Stimulated activated naive CD8-positive, alpha-beta T cell treated with anti-CD3 and anti-CD28 coated beads, Interleukin-15, Interleukin-2, amounts not matched to agents 100 ng/mL and 50 ng/mL, for 24 hours (primary cell): ENCODE measurements around the gene GPR183.
A peak's percentile ranks its signal among the peaks of the same experiment; 100 is the strongest.

Experiments used
- H3K27ac Mint-ChIP-seq: one replicate; pipeline ENCODE4 v1.8.0; 2021; ENCODE audit warnings: mild to moderate bottlenecking, mixed read lengths
- H3K27me3 Mint-ChIP-seq: one replicate; pipeline ENCODE4 v1.8.0; 2021; ENCODE audit warnings: mixed read lengths
- H3K36me3 Mint-ChIP-seq: one replicate; pipeline ENCODE4 v1.8.0; 2021; ENCODE audit warnings: low read depth, mixed read lengths
- H3K4me1 Mint-ChIP-seq: one replicate; pipeline ENCODE4 v1.8.0; 2021; ENCODE audit warnings: low read depth, mixed read lengths
- H3K4me3 Mint-ChIP-seq: one replicate; pipeline ENCODE4 v1.8.0; 2021; ENCODE audit warnings: mild to moderate bottlenecking, mixed read lengths
- H3K9me3 Mint-ChIP-seq: one replicate; pipeline ENCODE4 v1.8.0; 2021; ENCODE audit warnings: mixed read lengths

Gene GPR183

DNA sequence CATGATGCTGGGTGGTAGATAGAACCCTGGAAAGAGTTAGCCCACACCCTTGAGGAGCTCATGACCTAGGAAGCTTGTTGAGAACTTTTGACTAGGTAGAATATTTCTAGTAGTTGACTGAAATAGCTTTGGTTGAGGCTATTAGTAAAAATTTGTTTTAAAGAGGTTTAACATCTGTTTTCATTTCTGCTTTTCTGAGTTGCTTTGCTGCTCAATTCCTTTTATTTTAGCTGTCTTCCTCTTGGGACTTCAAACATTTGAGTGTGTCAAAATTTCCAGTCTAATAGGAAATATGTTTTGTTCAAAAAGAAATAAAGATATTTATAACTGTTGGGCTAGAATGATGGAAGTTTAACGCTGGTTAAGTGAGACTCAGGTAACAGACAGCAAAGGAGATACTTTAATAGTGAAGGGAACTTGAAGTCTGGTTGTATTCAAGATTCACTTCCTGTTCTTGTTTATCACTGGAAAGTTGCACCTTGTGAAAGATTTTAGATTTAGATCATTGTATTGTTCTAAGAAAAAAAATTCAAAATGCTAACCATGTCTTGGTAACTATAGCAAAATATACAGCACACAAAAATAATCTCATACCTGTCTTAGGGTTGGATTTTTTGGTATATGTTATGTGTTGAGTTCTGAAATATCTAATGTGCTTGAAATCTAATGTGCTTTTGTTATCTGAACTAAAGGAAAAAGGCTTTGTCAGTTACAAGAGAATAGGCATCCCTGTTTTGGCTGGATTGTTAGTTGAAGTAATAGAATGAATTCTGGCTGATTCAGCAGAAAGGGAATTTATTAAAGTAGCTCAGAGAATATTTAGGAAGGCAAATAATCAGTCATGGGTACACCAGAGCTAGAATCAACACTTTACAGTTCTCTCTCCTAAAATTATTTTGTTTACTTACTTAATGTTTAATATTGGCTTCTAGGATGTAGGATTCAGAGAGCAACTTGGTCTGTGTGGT lies 24.7 kb downstream of the GPR183 start:
- no peaks in the 10 kb centered on the region for H3K27me3 Mint-ChIP-seq

DNA sequence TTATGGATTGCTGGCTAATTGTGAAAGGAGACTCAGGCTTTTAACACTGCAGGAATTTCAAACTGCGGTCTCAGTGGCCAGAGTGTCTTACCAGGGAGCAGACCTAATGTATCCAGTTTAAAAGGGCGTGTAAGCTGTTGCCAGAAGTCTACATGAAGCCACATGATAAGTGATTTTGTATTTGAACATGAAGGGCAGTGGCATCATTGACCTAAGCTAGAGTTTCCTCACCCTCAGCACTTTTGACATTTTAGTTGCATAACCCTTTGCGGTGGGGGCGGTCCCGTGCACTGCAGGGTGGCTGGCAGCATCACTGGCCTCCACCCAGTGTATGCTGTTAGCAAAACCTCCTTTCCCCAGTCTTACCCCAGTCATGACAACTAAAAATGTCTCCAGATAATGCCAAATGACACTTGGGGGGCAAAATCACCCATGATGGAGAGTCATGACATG lies 25.4 kb downstream of the GPR183 start:
- Mint-ChIP-seq H3K27ac (peak overlapping the region; percentile 74), H3K4me1 (peaks cover 98% of the 10 kb centered on the region), H3K4me3 (no peak overlapping the region), H3K36me3 (peaks cover 39% of the 10 kb centered on the region), H3K27me3 (no peaks in the 10 kb centered on the region), H3K9me3 (no peaks in the 10 kb centered on the region)

More for the DNA sequence above, 24.7 kb downstream of the GPR183 start:
- peaks cover 38% of the 10 kb centered on the region for H3K36me3 Mint-ChIP-seq
- H3K9me3 Mint-ChIP-seq: no peaks in the 10 kb centered on the region
- H3K27ac Mint-ChIP-seq: peak overlapping the region; percentile 74
- peaks cover 99% of the 10 kb centered on the region for H3K4me1 Mint-ChIP-seq
- H3K4me3 Mint-ChIP-seq: peak overlapping the region; percentile 42

DNA sequence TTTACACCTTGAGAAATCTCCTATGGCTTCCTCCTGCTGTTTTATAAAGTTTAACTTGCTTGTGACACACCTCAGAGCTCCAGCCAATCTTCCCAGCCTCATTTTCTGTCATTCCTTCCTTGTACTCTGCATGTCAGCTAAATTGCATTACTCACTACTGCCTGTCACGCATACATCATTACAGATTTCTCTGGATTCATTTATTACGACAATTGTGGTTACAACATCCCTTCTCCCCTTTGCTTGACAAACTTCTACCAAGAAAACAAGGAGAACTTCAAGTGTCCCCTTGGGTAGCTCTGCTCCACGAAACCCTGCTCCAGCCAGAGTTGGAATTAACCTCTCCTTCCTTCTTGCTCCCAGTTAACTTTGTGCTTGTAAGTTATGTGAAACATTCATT lies 27.0 kb downstream of the GPR183 start:
- Mint-ChIP-seq H3K4me1 (peaks cover 99% of the 10 kb centered on the region), H3K4me3 (no peak overlapping the region), H3K27me3 (no peaks in the 10 kb centered on the region), H3K27ac (no peak overlapping the region), H3K36me3 (peaks cover 45% of the 10 kb centered on the region), H3K9me3 (no peaks in the 10 kb centered on the region)

DNA sequence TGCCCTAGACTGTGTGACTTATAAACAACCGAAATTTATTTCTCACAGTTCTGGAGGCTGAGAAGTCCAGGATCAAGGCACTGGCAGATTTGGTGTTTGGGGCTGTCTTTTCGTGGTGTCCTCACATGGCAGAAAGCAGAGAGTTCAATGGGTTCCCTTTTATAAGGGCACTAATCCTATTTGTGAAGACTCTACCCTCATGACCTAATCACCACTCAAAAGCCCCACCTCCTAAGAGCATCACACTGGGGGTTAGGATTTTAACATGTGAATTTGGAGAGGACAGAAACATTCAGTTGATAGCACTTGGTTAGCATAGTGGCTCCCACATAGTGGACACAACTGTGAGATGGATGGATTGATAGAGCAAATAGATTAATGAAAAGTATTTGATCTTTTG lies 27.6 kb downstream of the GPR183 start:
- Mint-ChIP-seq H3K36me3 (peaks cover 45% of the 10 kb centered on the region), H3K9me3 (no peaks in the 10 kb centered on the region), H3K4me3 (no peak overlapping the region), H3K27ac (peak overlapping the region; percentile 21), H3K4me1 (peaks cover 99% of the 10 kb centered on the region), H3K27me3 (no peaks in the 10 kb centered on the region)

DNA sequence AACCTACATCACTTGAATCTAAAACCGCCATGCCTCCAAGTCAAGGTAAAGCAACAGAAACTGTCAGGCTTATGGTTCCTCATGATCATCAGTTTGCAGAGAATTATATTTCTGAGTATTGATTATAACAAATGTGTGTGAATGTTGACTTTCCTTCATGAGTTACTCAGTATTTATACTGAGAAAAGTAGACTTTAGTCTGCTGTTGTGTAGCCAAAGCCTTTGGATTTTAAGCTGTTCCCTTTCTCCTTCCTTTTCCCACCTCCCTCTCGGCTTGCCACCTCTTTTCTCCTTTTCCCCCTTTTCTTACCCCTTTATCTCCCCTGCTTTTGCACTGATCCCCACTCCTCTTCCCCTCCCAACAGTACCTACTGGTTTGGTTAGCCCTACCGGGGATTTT lies 28.4 kb downstream of the GPR183 start:
- Mint-ChIP-seq H3K27ac (no peak overlapping the region), H3K4me1 (peaks cover 99% of the 10 kb centered on the region), H3K36me3 (peaks cover 49% of the 10 kb centered on the region), H3K27me3 (no peaks in the 10 kb centered on the region), H3K9me3 (no peaks in the 10 kb centered on the region), H3K4me3 (peak overlapping the region; percentile 11)

DNA sequence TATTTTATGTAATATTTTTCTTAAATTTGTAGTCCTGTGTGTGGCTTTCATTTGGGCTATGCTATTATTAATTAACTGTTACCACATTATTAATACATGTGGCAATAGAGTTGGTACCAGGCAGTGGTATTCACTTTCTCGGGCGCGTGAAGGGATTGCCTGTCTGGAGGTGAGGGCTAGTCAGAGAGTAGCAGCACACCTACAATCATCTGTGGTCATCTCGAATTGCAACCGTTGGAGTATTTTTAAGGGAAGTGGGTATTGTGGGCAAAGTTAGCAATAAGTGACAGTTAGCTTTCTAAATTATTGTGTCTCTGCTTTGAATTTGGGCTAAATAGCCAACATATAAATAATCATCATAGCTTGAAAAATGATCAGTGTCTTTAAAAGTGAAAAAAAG lies 29.0 kb downstream of the GPR183 start:
- no peaks in the 10 kb centered on the region for H3K9me3 Mint-ChIP-seq
- H3K27ac Mint-ChIP-seq: no peak overlapping the region
- H3K27me3 Mint-ChIP-seq: no peaks in the 10 kb centered on the region
- H3K4me1 Mint-ChIP-seq: peaks cover 99% of the 10 kb centered on the region
- peaks cover 55% of the 10 kb centered on the region for H3K36me3 Mint-ChIP-seq
- no peak overlapping the region for H3K4me3 Mint-ChIP-seq

DNA sequence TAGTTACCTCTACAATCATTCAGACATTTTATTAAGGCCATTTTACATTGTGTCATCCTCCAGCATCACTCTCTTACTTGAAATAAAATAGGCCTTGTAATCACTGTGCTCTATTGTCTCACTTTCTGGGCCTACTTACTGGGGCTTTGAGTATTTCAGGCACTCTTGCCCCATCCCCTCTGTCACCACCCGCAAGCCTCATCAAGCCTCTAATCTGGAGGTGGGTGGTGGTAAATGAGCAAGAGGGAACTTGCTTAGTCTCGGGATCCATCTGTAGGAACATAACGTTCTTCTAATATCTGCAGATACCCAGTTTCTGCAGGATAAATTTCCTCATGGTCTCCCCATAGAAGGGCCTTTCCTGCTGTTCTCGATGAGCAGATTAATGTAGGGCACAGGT lies 29.6 kb downstream of the GPR183 start:
- Mint-ChIP-seq H3K4me1 (peaks cover 99% of the 10 kb centered on the region), H3K4me3 (no peak overlapping the region), H3K36me3 (peaks cover 61% of the 10 kb centered on the region), H3K9me3 (no peaks in the 10 kb centered on the region), H3K27me3 (no peaks in the 10 kb centered on the region), H3K27ac (no peak overlapping the region)

DNA sequence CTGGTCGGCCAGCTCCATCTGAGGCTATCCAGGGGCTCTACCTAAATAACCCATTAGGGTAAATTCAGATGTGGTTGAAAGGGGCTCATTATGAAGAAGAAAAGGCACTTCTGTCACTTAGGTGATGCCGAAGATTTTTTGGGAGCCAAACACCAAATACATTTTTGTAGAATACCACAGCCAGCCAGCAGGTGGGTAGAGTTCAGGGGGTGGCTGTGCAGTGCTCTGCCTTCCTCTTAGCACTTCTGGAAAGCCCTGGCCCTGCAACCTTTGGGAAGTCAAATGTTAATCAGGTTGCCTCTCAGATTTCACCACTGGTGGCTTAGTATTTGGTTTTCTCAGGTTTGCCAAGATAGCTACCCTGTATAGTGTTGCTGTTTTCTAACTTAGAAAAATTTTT lies 30.5 kb downstream of the GPR183 start:
- Mint-ChIP-seq H3K36me3 (peaks cover 70% of the 10 kb centered on the region), H3K4me3 (no peak overlapping the region), H3K4me1 (peaks cover 99% of the 10 kb centered on the region), H3K27ac (peak overlapping the region; percentile 70), H3K9me3 (no peaks in the 10 kb centered on the region), H3K27me3 (no peaks in the 10 kb centered on the region)

DNA sequence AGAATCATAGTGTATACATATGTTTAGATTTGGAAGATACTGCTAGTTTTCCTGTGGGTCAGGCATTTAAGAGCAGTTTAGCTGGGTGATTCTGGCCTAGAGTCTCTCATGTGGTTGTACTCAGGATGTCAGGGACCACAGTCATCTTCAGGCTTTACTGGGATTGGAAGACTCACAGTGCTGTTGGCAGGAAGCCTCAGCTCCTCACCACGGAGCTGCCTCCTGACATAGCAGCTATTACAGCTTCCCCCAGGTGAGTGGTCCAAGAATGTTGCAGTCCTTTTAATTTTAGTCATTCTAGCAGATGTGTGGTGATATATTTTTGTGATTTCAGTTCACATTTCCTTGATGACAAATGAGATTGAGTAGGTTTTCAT lies 32.1 kb downstream of the GPR183 start:
- Mint-ChIP-seq H3K4me1 (peaks cover 99% of the 10 kb centered on the region), H3K9me3 (no peaks in the 10 kb centered on the region), H3K27me3 (no peaks in the 10 kb centered on the region), H3K4me3 (peak overlapping the region; percentile 35), H3K27ac (peak overlapping the region; percentile 81), H3K36me3 (peaks cover 69% of the 10 kb centered on the region)

DNA sequence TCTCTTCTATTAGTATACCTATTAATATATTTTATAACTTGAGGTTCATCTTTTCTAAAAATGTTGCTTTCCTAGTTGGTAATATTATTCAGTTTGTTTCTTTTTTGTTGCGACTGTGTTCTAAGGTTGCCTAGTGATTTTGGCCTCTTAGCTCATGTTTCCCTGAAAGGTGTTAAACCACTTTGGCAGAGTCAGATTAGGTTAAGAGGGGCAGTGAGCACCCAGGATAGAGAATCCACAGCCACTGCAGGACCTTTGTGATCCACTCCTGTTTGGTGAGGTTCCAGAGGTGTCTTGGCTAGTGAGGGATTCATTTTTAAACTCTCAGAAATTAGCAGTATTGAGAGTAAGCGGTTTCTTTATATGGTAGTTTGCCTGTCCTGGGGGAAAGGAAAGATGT lies 34.1 kb downstream of the GPR183 start:
- Mint-ChIP-seq H3K4me3 (no peak overlapping the region), H3K9me3 (no peaks in the 10 kb centered on the region), H3K27ac (peak overlapping the region; percentile 90), H3K36me3 (peaks cover 58% of the 10 kb centered on the region), H3K4me1 (peaks cover 92% of the 10 kb centered on the region), H3K27me3 (no peaks in the 10 kb centered on the region)

DNA sequence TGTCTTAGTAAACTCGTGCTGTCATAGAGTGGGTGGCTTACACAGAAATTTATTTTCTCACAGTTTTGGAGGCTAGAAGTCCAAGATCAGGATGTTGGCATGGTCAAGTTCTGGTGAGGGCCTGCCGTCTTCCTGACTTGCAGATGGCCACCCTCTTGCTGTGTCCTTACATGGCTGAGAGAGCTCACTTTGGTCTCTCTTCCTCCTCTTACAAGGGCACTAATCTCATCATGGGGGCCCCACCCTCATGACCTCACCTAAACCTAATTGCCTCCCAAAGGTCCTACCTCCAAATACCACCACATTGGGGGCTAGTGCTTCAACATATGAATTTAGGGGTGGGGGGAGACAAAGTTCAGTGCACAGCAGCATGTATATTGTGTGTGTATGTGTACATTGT lies 34.7 kb downstream of the GPR183 start:
- no peaks in the 10 kb centered on the region for H3K27me3 Mint-ChIP-seq
- peaks cover 60% of the 10 kb centered on the region for H3K36me3 Mint-ChIP-seq
- peak overlapping the region; percentile 82 for H3K27ac Mint-ChIP-seq
- no peak overlapping the region for H3K4me3 Mint-ChIP-seq
- peaks cover 86% of the 10 kb centered on the region for H3K4me1 Mint-ChIP-seq
- no peaks in the 10 kb centered on the region for H3K9me3 Mint-ChIP-seq

DNA sequence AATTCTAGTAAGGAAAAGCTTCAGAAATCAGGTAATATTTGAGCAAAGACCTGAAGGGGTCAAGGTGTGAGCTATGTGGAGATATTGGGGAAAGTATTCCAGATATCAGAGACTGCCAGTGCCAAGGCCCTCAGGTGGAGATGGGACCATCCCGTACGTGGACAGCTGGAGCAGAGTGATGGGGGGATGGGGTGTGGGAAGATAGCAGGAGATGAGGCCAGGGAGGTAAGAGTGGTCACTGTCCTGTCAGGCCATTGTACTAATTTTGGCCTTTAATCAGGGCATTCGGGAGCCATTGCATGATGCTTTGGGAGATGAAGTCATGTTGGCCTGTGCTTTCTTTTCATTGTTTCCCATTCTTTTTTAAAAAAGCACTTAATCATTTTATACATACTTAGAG lies 36.0 kb downstream of the GPR183 start:
- no peaks in the 10 kb centered on the region for H3K9me3 Mint-ChIP-seq
- H3K27me3 Mint-ChIP-seq: no peaks in the 10 kb centered on the region
- H3K4me3 Mint-ChIP-seq: no peak overlapping the region
- peaks cover 57% of the 10 kb centered on the region for H3K36me3 Mint-ChIP-seq
- H3K27ac Mint-ChIP-seq: peak overlapping the region; percentile 82
- peaks cover 78% of the 10 kb centered on the region for H3K4me1 Mint-ChIP-seq

DNA sequence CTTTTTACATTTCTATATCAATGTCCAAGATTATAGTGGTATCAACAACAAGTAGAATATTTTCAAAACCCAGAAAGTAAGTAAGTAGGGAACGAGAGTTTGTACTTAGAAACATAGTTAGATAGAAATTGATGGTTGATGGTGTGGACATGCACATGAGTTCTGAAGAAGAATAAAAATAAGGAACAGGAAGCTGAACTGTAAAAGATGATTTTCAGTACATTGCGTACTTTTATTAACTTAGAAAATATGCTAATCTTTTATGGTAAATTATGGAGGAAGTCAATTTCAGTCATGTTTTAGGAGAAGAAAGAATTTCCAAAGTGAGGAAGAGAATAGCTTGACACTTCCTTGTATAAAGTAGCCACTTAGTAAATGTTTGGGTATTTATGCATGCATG lies 36.7 kb downstream of the GPR183 start:
- Mint-ChIP-seq H3K4me1 (peaks cover 75% of the 10 kb centered on the region), H3K36me3 (peaks cover 55% of the 10 kb centered on the region)

DNA sequence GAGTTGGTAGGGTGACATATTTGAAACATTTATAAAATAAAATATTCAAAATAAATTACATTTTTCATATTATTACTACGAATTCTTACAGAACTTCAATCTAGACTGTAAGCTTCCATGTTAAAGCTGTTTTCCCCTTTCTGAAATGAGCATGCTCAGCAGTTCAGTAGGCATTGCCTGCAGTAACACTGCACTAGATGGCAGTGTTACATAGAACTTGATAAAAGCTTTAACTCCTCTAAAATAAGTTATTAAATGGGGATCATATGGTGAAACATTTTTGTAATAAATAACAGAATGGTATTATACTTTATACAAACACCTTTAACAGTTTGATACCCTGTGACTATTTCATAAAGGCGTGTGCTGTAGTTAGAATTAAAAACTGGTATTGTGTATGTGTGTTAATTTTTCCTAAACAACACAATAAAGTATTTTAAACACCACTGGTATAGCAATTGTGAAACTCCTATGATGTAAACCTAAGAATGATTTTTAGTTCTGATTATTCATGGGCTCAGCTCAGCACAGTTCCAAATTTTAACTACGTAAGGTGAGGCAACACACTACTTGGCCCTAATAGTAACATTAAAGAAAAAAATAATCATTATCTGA lies 37.5 kb downstream of the GPR183 start:
- Mint-ChIP-seq H3K4me1 (peaks cover 75% of the 10 kb centered on the region), H3K9me3 (no peaks in the 10 kb centered on the region), H3K4me3 (no peak overlapping the region), H3K27me3 (no peaks in the 10 kb centered on the region), H3K36me3 (peaks cover 51% of the 10 kb centered on the region), H3K27ac (peak overlapping the region; percentile 40)

More for the DNA sequence above, 36.7 kb downstream of the GPR183 start:
- no peaks in the 10 kb centered on the region for H3K27me3 Mint-ChIP-seq
- peak overlapping the region; percentile 33 for H3K27ac Mint-ChIP-seq
- no peaks in the 10 kb centered on the region for H3K9me3 Mint-ChIP-seq
- no peak overlapping the region for H3K4me3 Mint-ChIP-seq

DNA sequence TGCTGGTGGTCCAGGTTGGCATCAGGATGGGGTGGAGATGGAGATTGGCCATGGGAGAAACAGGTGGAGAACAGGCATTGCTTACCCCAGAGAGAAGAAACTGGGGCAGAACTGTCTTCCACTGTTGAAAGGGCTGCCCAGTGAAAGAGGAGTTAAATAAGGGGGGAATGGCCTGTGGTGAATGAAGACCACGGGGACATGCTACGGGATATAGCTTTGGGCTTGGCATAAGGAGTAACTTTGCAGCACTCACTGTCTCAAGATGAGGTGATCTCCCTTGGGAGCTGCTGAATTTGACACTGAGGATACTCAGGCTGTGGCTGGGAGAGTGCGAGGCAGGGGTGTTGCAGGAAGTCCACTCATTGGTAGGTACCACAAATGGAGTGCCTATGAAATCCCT lies 38.4 kb downstream of the GPR183 start:
- peak overlapping the region; percentile 60 for H3K27ac Mint-ChIP-seq

More for the DNA sequence above, 38.4 kb downstream of the GPR183 start:
- H3K36me3 Mint-ChIP-seq: peaks cover 45% of the 10 kb centered on the region
- peaks cover 75% of the 10 kb centered on the region for H3K4me1 Mint-ChIP-seq
- no peaks in the 10 kb centered on the region for H3K9me3 Mint-ChIP-seq
- H3K27me3 Mint-ChIP-seq: no peaks in the 10 kb centered on the region
- no peak overlapping the region for H3K4me3 Mint-ChIP-seq
